Glutamatergic neuron (in vitro differentiated cells): ENCODE results near the gene PCNX2. TPM values are rescaled to one million over a fixed set of nuclear protein-coding genes. Genes with fewer than 3 reads are reported as not detected.

Experiments
- DNase-seq: peaks from one replicate; pipeline ENCODE4 v3.0.0; 2022
- H3K27ac Mint-ChIP-seq: one replicate; pipeline ENCODE4 v1.8.0; 2020; ENCODE audit warnings: mild to moderate bottlenecking, mixed read lengths, inconsistent platforms; ENCODE audit not compliant: unreplicated experiment
- H3K27me3 Mint-ChIP-seq: one replicate; pipeline ENCODE4 v1.8.0; 2020; ENCODE audit warnings: mild to moderate bottlenecking, moderate library complexity, mixed read lengths, inconsistent platforms; ENCODE audit not compliant: unreplicated experiment
- H3K36me3 Mint-ChIP-seq: one replicate; pipeline ENCODE4 v1.8.0; 2020; ENCODE audit warnings: mild to moderate bottlenecking, mixed read lengths, inconsistent platforms; ENCODE audit not compliant: unreplicated experiment
- H3K4me1 Mint-ChIP-seq: one replicate; pipeline ENCODE4 v1.8.0; 2020; ENCODE audit warnings: mild to moderate bottlenecking, low read depth, mixed read lengths, inconsistent platforms; ENCODE audit not compliant: unreplicated experiment
- H3K4me3 Mint-ChIP-seq: one replicate; pipeline ENCODE4 v1.8.0; 2020; ENCODE audit warnings: mild to moderate bottlenecking, mixed read lengths, inconsistent platforms; ENCODE audit not compliant: unreplicated experiment
- H3K9me3 Mint-ChIP-seq: one replicate; pipeline ENCODE4 v1.8.0; 2020; ENCODE audit warnings: mild to moderate bottlenecking, moderate library complexity, mixed read lengths, inconsistent platforms; ENCODE audit not compliant: unreplicated experiment
- CTCF ChIP-seq: fragments of 200-600 bp; sonication (generic); IDR thresholded peaks from one replicate; pipeline ENCODE4 v1.5.0; 2021; ENCODE audit not compliant: partially characterized antibody, unreplicated experiment
- total RNA-seq: library from RNA; stranded (reverse); fragmentation: NEBNext Ultra II Directional; extraction: Animal tissue kit (Norgen Biotek cat#: 25700); gene quantifications from one replicate; pipeline ENCODE4 v1.2.1, GENCODE V29; 2021; ENCODE audit not compliant: unreplicated experiment

Gene PCNX2
- total RNA-seq, 1 donor from 2014 or later = 44.5 TPM

- no peak for TF ChIP-seq CTCF
- H3K27me3 Mint-ChIP-seq = no peaks in the 10 kb centered on the region
- no peaks in the 10 kb centered on the region for H3K36me3 Mint-ChIP-seq
- no peak overlapping the region for H3K27ac Mint-ChIP-seq
- DNase-seq = no peak
- no peaks in the 10 kb centered on the region for H3K9me3 Mint-ChIP-seq
- H3K4me1 Mint-ChIP-seq = peaks cover 4% of the 10 kb centered on the region
- H3K4me3 Mint-ChIP-seq = no peak overlapping the region
Measured at GRCh38 chr1:233158322-233158721, 137.2 kb downstream of the PCNX2 start.

- Mint-ChIP-seq H3K9me3 (no peaks in the 10 kb centered on the region), H3K36me3 (no peaks in the 10 kb centered on the region), H3K4me3 (no peak overlapping the region), H3K27ac (no peak overlapping the region), H3K4me1 (peaks cover 4% of the 10 kb centered on the region), H3K27me3 (no peaks in the 10 kb centered on the region)
- TF ChIP-seq CTCF = no peak
- DNase-seq = no peak
Measured at GRCh38 chr1:233157245-233157644, 138.3 kb downstream of the PCNX2 start.

GRCh38 chr1:233151861-233152260 is 143.7 kb downstream of the PCNX2 start:
- TF ChIP-seq CTCF = no peak
- Mint-ChIP-seq H3K9me3 (no peaks in the 10 kb centered on the region), H3K27me3 (no peaks in the 10 kb centered on the region), H3K4me3 (no peak overlapping the region), H3K4me1 (peaks cover 2% of the 10 kb centered on the region), H3K27ac (no peak overlapping the region), H3K36me3 (no peaks in the 10 kb centered on the region)
- no peak for DNase-seq

GRCh38 chr1:233144434-233144833 is 151.1 kb downstream of the PCNX2 start:
- H3K27me3 Mint-ChIP-seq = no peaks in the 10 kb centered on the region
- no peak for DNase-seq
- no peak overlapping the region for H3K27ac Mint-ChIP-seq
- H3K9me3 Mint-ChIP-seq = no peaks in the 10 kb centered on the region
- no peaks in the 10 kb centered on the region for H3K36me3 Mint-ChIP-seq
- peaks cover 11% of the 10 kb centered on the region for H3K4me1 Mint-ChIP-seq
- no peak for TF ChIP-seq CTCF
- no peak overlapping the region for H3K4me3 Mint-ChIP-seq

- H3K9me3 Mint-ChIP-seq = no peaks in the 10 kb centered on the region
- H3K36me3 Mint-ChIP-seq = no peaks in the 10 kb centered on the region
- TF ChIP-seq CTCF = no peak
- DNase-seq = no peak
- H3K4me1 Mint-ChIP-seq = peaks cover 14% of the 10 kb centered on the region
- H3K4me3 Mint-ChIP-seq = no peak overlapping the region
- H3K27me3 Mint-ChIP-seq = no peaks in the 10 kb centered on the region
- H3K27ac Mint-ChIP-seq = no peak overlapping the region
Measured at GRCh38 chr1:233143241-233143640, 152.3 kb downstream of the PCNX2 start.
